ENCODE measurements around the gene GALC.

The GALC gene

DNA sequence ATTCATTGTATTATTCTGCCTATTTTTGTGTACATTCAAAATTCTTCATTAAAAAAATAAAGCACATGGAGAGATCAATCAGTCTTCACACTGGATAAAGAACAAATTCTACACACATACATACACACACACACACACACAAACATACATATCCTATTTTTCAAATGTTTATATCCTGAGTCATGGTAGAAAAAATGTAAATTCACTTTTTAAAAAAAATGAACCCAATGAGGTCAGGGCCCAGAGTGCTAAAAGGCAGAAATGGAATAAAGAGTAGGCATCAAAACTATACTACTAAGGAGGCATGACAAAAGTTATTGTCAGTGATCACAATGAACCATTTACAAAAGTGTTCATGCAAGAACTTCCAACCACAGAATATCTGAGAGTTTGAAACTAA, 17.3 kb downstream of the GALC start:
- TF ChIP-seq, protein P1, sequence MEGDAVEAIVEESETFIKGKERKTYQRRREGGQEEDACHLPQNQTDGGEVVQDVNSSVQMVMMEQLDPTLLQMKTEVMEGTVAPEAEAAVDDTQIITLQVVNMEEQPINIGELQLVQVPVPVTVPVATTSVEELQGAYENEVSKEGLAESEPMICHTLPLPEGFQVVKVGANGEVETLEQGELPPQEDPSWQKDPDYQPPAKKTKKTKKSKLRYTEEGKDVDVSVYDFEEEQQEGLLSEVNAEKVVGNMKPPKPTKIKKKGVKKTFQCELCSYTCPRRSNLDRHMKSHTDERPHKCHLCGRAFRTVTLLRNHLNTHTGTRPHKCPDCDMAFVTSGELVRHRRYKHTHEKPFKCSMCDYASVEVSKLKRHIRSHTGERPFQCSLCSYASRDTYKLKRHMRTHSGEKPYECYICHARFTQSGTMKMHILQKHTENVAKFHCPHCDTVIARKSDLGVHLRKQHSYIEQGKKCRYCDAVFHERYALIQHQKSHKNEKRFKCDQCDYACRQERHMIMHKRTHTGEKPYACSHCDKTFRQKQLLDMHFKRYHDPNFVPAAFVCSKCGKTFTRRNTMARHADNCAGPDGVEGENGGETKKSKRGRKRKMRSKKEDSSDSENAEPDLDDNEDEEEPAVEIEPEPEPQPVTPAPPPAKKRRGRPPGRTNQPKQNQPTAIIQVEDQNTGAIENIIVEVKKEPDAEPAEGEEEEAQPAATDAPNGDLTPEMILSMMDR (IDR thresholded peaks at IDR 0.05; ENCODE audit: low read depth, low read length, missing control alignments) = no peak
- no peak for DNase-seq (ENCODE audit: low read depth)
- H3K4me3 ChIP-seq (ENCODE audit: low read depth, low read length) = no peak overlapping the region
- in situ Hi-C loops (cut with HindIII; ENCODE audit: low sequenced_read_pairs) = no loop called here

DNA sequence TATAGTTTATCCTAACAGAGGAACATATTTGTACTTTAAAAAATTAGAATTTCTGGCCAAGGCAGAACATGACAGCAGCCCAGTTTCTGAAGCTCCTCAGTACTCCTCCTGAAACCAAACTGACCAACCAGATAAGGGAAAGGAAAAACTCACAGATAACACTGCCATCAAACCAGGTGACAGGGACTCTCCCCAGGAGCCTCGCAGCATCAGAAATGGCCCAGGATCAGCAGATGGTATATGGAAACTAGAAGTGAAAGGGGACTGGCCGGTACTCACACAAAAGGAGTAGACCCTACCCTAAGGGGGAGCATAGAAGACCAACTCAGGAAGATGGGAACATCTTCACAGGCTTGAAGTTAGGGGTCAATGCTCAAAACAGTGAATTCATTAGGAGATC, 22.0 kb downstream of the GALC start:
- TF ChIP-seq, protein P1 (IDR thresholded peaks at IDR 0.05; ENCODE audit: low read depth, low read length, missing control alignments) = no peak
- in situ Hi-C loops (cut with HindIII; ENCODE audit: low sequenced_read_pairs) = no loop called here
- H3K4me3 ChIP-seq (ENCODE audit: low read depth, low read length) = no peak overlapping the region
- no peak for DNase-seq (ENCODE audit: low read depth)

DNA sequence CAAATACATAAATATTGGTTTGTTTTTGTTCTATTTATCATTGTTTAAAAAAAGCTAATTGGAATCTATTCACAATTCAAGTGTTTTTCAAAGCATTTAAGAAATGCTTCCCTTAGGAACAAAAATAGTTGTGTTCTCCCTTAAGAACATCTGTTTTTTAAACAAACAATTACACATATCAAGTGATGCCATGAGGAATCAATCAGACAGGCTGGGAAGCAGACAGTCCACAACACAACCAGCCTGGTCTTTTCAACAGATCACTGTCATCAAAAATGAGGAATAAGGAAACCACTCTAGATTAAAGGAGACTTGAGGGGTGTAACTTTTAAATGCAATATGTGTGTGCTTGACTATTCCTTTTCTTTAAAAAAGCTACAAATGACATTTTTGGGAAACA, 25.5 kb downstream of the GALC start:
- in situ Hi-C loops (cut with HindIII; ENCODE audit: low sequenced_read_pairs) = no loop called here
- DNase-seq (ENCODE audit: low read depth) = no peak
- H3K4me3 ChIP-seq (ENCODE audit: low read depth, low read length) = no peak overlapping the region
- TF ChIP-seq, protein P1 (IDR thresholded peaks at IDR 0.05; ENCODE audit: low read depth, low read length, missing control alignments) = no peak

- in situ Hi-C loops (cut with HindIII; ENCODE audit: low sequenced_read_pairs) = no loop called here
- H3K4me3 ChIP-seq (ENCODE audit: low read depth, low read length) = no peak overlapping the region
- TF ChIP-seq, protein P1 (IDR thresholded peaks at IDR 0.05; ENCODE audit: low read depth, low read length, missing control alignments) = no peak
- no peak for DNase-seq (ENCODE audit: low read depth)
Measured at GRCh38 chr14:87966816-87967215, 26.2 kb downstream of the GALC start.

DNA sequence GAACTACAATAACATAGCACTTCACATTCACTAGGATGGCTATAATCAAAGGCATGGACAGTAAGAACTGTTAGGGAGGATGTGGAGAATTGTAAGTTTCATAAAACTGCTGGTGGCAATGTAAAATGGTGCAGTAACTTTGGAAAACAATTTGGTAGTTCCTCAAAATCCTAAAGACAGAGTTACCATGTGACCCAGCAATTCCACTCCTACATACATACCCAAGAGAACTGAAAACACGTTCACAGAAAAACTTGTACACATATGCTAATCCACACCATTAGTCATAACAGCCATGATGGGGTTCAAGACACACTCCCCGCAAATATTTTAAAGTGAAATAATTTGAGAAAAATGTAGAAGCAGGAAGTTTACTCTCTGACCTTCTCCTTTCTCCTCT, 31.7 kb downstream of the GALC start:
- DNase-seq (ENCODE audit: low read depth) = no peak
- no peak overlapping the region for H3K4me3 ChIP-seq (ENCODE audit: low read depth, low read length)
- TF ChIP-seq, protein P1 (IDR thresholded peaks at IDR 0.05; ENCODE audit: low read depth, low read length, missing control alignments) = no peak
- in situ Hi-C loops (cut with HindIII; ENCODE audit: low sequenced_read_pairs) = no loop called here

DNA sequence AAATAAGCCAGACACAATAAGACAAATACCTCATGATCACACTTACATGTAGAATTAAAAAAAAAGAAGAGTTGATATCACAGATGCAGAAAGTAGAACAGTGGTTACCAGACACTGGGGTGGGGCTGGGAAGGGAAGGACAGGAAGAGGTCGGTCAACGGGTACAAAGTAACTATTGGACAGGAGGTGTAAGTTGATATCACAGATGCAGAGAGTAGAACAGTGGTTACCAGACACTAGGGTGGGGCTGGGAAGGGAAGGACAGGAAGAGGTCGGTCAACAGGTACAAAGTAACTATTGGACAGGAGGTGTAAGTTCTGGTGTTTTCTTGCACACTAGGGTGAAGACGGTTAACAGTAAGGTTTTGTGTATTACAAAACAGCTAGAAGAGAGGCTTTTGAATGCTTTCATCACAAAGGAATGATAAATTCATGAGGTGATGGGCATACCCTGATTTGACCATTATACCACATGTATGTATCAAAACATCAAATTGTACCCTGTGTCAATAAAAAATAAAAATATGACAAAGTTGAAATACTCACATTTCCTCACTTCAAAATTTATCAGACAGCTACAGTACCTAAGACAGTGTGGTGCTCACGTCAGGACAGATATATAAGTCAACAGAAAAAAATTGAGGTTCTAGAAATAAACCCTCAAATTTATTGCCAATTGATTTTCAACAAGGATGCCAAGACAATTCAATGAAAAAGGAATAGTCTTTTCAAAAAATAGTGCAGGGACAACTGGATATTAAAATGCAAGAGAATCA, 32.8 kb downstream of the GALC start:
- H3K4me3 ChIP-seq (ENCODE audit: low read depth, low read length) = no peak overlapping the region
- TF ChIP-seq, protein P1 (IDR thresholded peaks at IDR 0.05; ENCODE audit: low read depth, low read length, missing control alignments) = no peak
- no peak for DNase-seq (ENCODE audit: low read depth)
- in situ Hi-C loops (cut with HindIII; ENCODE audit: low sequenced_read_pairs) = no loop called here

Data from astrocyte of the cerebellum (primary cell).